Liver (tissue), 3 donors: Measurements from ENCODE around the gene PLCB1.

ENCODE experiments used
- ATF3 ChIP-seq: IDR thresholded peaks from 2 replicates; pipeline ENCODE4 v1.6.1; 2016; ENCODE audit warnings: antibody characterized with exemption
- CTCF ChIP-seq: fragments of 150-350 bp; IDR thresholded peaks from 2 replicates; pipeline ENCODE4 v1.5.1; 2017; ENCODE audit warnings: improper control_type of control experiment, low read depth, low read length; ENCODE audit not compliant: missing input control
- GABPA ChIP-seq, 2 donors: IDR thresholded peaks in 1 of 2; conservative IDR thresholded peaks in 1 of 2; 2 replicates each; pipeline ENCODE4 v1.6.1; 2016; ENCODE audit warnings: antibody characterized with exemption in 2 of 2, mild to moderate bottlenecking in 1 of 2, moderate library complexity in 1 of 2
- MAX ChIP-seq: IDR thresholded peaks from 2 replicates; pipeline ENCODE4 v1.6.1; 2016; ENCODE audit warnings: antibody characterized with exemption
- NR2F2 ChIP-seq: IDR thresholded peaks from 2 replicates; pipeline ENCODE4 v1.6.1; 2016; ENCODE audit warnings: antibody characterized with exemption
- RAD21 ChIP-seq, 2 donors: IDR thresholded peaks; 2 replicates each; pipeline ENCODE4 v1.6.1; 2016; ENCODE audit warnings: antibody characterized with exemption in 2 of 2, mild to moderate bottlenecking in 2 of 2
- REST ChIP-seq: IDR thresholded peaks from 2 replicates; pipeline ENCODE4 v1.6.1; 2016; ENCODE audit warnings: antibody characterized with exemption, mild to moderate bottlenecking
- SP1 ChIP-seq: IDR thresholded peaks from 2 replicates; pipeline ENCODE4 v1.6.1; 2018; ENCODE audit warnings: antibody characterized with exemption, mild to moderate bottlenecking
- TAF1 ChIP-seq: conservative IDR thresholded peaks from 2 replicates; pipeline ENCODE4 v1.6.1; 2016; ENCODE audit warnings: antibody characterized with exemption, mild to moderate bottlenecking
- YY1 ChIP-seq: IDR thresholded peaks from 2 replicates; pipeline ENCODE4 v1.6.1; 2016; ENCODE audit warnings: antibody characterized with exemption, mild to moderate bottlenecking
- donor health status: healthy.
- donor health status: healthy.

- TF ChIP-seq ATF3 (no peak), CTCF (no peak), SP1 (no peak), RAD21 (IDR thresholded peaks at IDR 0.05) (no peak), MAX (no peak), REST (no peak), NR2F2 (no peak), TAF1 (no peak), YY1 (no peak), GABPA (IDR thresholded peaks at IDR 0.05 in 1 of 2, conservative IDR thresholded peaks at IDR 0.05 in 1 of 2) (no peak)
Measured at GRCh38 chr20:8402798-8403197, 270.7 kb downstream of the PLCB1 start.
